ENCODE measurements around the gene ZFAND3.

DNA sequence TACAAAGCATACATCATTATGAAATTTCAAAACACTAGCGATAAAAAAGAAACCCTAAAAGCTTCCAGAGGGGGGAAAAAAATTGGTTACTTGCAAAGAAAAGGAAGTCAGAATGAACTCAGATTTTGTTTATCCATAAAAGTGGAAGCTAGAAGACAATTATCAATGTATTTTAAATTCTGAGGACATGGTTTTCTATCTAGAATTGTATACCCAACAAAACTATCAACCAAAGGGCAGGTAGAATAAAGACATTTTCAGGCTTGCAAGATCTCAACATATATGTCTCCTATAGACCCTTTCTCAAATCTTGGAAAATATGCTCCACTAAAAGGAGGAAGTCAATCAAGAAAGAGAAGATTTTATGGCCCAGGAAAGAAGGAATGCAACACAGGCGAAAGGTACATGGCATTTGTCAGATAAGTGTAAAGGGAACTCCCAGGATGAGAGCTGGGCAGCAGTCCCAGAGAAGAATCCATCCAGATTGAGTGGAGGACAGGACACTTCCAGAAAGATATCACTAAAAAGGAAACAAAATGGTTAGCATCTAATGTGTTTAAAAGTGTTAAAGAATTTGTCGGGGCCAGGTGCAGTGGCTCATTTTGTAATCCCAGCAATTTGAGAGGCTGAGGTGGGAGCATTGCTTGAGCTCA, 45.4 kb upstream of the ZFAND3 start:
- TF ChIP-seq POLR2A (IDR thresholded peaks at IDR 0.05) (no peak), POLR2AphosphoS5 (IDR thresholded peaks at IDR 0.05) (no peak)
- TF ChIP-seq, protein P1, sequence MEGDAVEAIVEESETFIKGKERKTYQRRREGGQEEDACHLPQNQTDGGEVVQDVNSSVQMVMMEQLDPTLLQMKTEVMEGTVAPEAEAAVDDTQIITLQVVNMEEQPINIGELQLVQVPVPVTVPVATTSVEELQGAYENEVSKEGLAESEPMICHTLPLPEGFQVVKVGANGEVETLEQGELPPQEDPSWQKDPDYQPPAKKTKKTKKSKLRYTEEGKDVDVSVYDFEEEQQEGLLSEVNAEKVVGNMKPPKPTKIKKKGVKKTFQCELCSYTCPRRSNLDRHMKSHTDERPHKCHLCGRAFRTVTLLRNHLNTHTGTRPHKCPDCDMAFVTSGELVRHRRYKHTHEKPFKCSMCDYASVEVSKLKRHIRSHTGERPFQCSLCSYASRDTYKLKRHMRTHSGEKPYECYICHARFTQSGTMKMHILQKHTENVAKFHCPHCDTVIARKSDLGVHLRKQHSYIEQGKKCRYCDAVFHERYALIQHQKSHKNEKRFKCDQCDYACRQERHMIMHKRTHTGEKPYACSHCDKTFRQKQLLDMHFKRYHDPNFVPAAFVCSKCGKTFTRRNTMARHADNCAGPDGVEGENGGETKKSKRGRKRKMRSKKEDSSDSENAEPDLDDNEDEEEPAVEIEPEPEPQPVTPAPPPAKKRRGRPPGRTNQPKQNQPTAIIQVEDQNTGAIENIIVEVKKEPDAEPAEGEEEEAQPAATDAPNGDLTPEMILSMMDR (IDR thresholded peaks at IDR 0.05) = no peak
